Vagina (tissue), 2 donors: Measurements from ENCODE around the gene MAMLD1.

Source experiments
- POLR2A ChIP-seq, 2 donors: fragments of 450-650 bp; IDR thresholded peaks; one replicate each; pipeline ENCODE4 v1.6.1; 2017; ENCODE audit warnings: antibody characterized with exemption in 2 of 2, mild to moderate bottlenecking in 2 of 2, moderate library complexity in 2 of 2
- POLR2AphosphoS5 ChIP-seq, 2 donors: sonication (generic); formaldehyde crosslinking; IDR thresholded peaks; one replicate each; pipeline ENCODE4 v1.9.0; 2017; ENCODE audit warnings: antibody characterized with exemption in 2 of 2, mild to moderate bottlenecking in 2 of 2, low read depth in 1 of 2; ENCODE audit not compliant: insufficient read depth in 1 of 2
- TF ChIP-seq, protein P1 (sequence below), 3 experiments: fragments of 450-650 bp in 2 of 3; fragments of 200-600 bp in 1 of 3; sonication (generic) in 1 of 3; IDR thresholded peaks; one replicate each; pipeline ENCODE4 v1.5.1; 2017 to 2019; ENCODE audit warnings: antibody characterized with exemption in 3 of 3, mild to moderate bottlenecking in 2 of 3, moderate library complexity in 2 of 3

DNA sequence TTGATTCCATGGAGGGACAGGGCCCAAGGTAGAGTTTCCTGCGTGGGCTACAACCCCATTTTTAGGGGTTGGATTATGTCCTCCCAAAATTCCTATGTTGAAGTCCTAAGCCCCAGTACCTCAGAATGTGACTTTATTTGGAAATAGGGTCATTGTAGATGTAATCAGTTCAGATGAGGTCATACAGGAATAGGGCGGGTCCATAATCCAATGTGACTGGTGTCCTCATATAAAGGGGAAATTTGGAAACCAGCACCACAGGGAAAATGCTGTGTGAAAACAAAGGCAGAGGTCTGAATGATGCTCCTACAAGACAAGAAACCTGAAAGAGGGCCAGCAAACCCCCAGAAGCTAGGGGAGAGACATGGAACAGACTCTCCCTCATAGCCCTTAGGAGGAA is 31.1 kb upstream of the MAMLD1 start:
- TF ChIP-seq, protein P1, sequence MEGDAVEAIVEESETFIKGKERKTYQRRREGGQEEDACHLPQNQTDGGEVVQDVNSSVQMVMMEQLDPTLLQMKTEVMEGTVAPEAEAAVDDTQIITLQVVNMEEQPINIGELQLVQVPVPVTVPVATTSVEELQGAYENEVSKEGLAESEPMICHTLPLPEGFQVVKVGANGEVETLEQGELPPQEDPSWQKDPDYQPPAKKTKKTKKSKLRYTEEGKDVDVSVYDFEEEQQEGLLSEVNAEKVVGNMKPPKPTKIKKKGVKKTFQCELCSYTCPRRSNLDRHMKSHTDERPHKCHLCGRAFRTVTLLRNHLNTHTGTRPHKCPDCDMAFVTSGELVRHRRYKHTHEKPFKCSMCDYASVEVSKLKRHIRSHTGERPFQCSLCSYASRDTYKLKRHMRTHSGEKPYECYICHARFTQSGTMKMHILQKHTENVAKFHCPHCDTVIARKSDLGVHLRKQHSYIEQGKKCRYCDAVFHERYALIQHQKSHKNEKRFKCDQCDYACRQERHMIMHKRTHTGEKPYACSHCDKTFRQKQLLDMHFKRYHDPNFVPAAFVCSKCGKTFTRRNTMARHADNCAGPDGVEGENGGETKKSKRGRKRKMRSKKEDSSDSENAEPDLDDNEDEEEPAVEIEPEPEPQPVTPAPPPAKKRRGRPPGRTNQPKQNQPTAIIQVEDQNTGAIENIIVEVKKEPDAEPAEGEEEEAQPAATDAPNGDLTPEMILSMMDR (IDR thresholded peaks at IDR 0.05): no peak
- TF ChIP-seq POLR2AphosphoS5 (IDR thresholded peaks at IDR 0.05; ENCODE audit: insufficient read depth in 1 of 2, low read depth in 1 of 2) (no peak), POLR2A (IDR thresholded peaks at IDR 0.05) (no peak)
